DND-41 (cell line): ENCODE data around the gene GNG13.

Experiments
- ATAC-seq: fragments of 200-7000 bp; cut with Tn5 transposase; 3 replicates; pipeline ENCODE4 v1.9.1; 2021; ENCODE audit warnings: low read depth; ENCODE audit not compliant: insufficient read depth
- DNase-seq: peaks from one replicate; pipeline ENCODE4 v3.0.0-alpha.2; 2020
- H2AFZ ChIP-seq: 2 replicates; pipeline ENCODE4 v1.6.0; 2012; ENCODE audit warnings: low read depth, low read length
- H3K27ac ChIP-seq: 2 replicates; pipeline ENCODE4 v1.5.1; 2012; ENCODE audit warnings: low read length, inconsistent platforms
- H3K27me3 ChIP-seq: fragments of 200-600 bp; sonication (generic); 2 replicates; pipeline ENCODE4 v1.6.0; 2012; ENCODE audit warnings: low read length, mild to moderate bottlenecking, inconsistent platforms; ENCODE audit not compliant: insufficient read depth, poor library complexity
- H3K36me3 ChIP-seq: 2 replicates; pipeline ENCODE4 v1.5.1; 2012; ENCODE audit warnings: low read length, inconsistent platforms; ENCODE audit not compliant: insufficient read depth
- H3K4me1 ChIP-seq: 2 replicates; pipeline ENCODE4 v1.5.1; 2012; ENCODE audit warnings: mild to moderate bottlenecking, low read length; ENCODE audit not compliant: insufficient read depth
- H3K4me2 ChIP-seq: 2 replicates; pipeline ENCODE4 v1.6.0; 2012; ENCODE audit warnings: mild to moderate bottlenecking, moderate library complexity, low read length, inconsistent platforms; ENCODE audit not compliant: insufficient read depth
- H3K4me3 ChIP-seq, 2 experiments: fragments of 200-600 bp in 1 of 2; shearing (Covaris generic) in 1 of 2; 2 replicates each; pipeline ENCODE4 v1.5.1; 2012 to 2016; ENCODE audit warnings: inconsistent platforms in 2 of 2, low read length in 2 of 2, mild to moderate bottlenecking in 2 of 2, low read depth in 1 of 2, moderate library complexity in 1 of 2
- H3K79me2 ChIP-seq: 2 replicates; pipeline ENCODE4 v1.6.0; 2012; ENCODE audit warnings: low read length, inconsistent platforms; ENCODE audit not compliant: insufficient read depth
- H3K9ac ChIP-seq: 2 replicates; pipeline ENCODE4 v1.6.0; 2012; ENCODE audit warnings: low read depth, mild to moderate bottlenecking, inconsistent platforms, low read length, moderate library complexity
- H3K9me3 ChIP-seq: 2 replicates; pipeline ENCODE4 v1.5.1; 2012; ENCODE audit warnings: low read length, moderate library complexity, mild to moderate bottlenecking, inconsistent platforms; ENCODE audit not compliant: insufficient read depth, severe bottlenecking
- H4K20me1 ChIP-seq: 2 replicates; pipeline ENCODE4 v1.6.0; 2012; ENCODE audit warnings: low read length; ENCODE audit not compliant: insufficient read depth
- CTCF ChIP-seq: IDR thresholded peaks from 2 replicates; pipeline ENCODE4 v1.5.1; 2012; ENCODE audit warnings: borderline replicate concordance, low read length, moderate library complexity, mild to moderate bottlenecking; ENCODE audit not compliant: poor library complexity, severe bottlenecking; ENCODE audit errors: extremely low read depth
- EZH2 ChIP-seq: IDR thresholded peaks from 3 replicates; pipeline ENCODE4 v1.6.1; 2012; ENCODE audit warnings: borderline replicate concordance, low read depth, mild to moderate bottlenecking, moderate library complexity, low read length, inconsistent platforms; ENCODE audit not compliant: severe bottlenecking

GNG13 gene

GRCh38 chr16:769934-770333 is 30.6 kb downstream of the GNG13 start:
- H3K4me3 ChIP-seq: no peak overlapping the region
- no peaks in the 10 kb centered on the region; the same call in none of the 2 replicates for H4K20me1 ChIP-seq
- H3K79me2 ChIP-seq: no peaks in the 10 kb centered on the region
- DNase-seq: no peak
- H3K9me3 ChIP-seq: no peaks in the 10 kb centered on the region
- TF ChIP-seq CTCF: no peak
- TF ChIP-seq EZH2: no peak
- ATAC-seq: no peak
- H2AFZ ChIP-seq: no peak overlapping the region
- no peak overlapping the region for H3K4me2 ChIP-seq
- H3K36me3 ChIP-seq: no peaks in the 10 kb centered on the region
- H3K9ac ChIP-seq: no peak overlapping the region
- H3K27ac ChIP-seq: no peak overlapping the region
- no peaks in the 10 kb centered on the region for H3K27me3 ChIP-seq
- no peaks in the 10 kb centered on the region for H3K4me1 ChIP-seq

GRCh38 chr16:769184-769784 is 31.2 kb downstream of the GNG13 start:
- H3K4me2 ChIP-seq: no peak overlapping the region
- no peaks in the 10 kb centered on the region for H3K79me2 ChIP-seq
- no peaks in the 10 kb centered on the region; the same call in none of the 2 replicates for H4K20me1 ChIP-seq
- ATAC-seq (no peak), DNase-seq (no peak)
- no peak overlapping the region for H3K4me3 ChIP-seq
- TF ChIP-seq CTCF (no peak), EZH2 (no peak)
- H3K9me3 ChIP-seq: no peaks in the 10 kb centered on the region
- no peak overlapping the region for H3K27ac ChIP-seq
- H3K9ac ChIP-seq: no peak overlapping the region
- no peak overlapping the region for H2AFZ ChIP-seq
- H3K36me3 ChIP-seq: no peaks in the 10 kb centered on the region
- no peaks in the 10 kb centered on the region for H3K27me3 ChIP-seq
- no peaks in the 10 kb centered on the region for H3K4me1 ChIP-seq

- no peak overlapping the region for H2AFZ ChIP-seq
- H3K27ac ChIP-seq: no peak overlapping the region
- no peaks in the 10 kb centered on the region for H3K79me2 ChIP-seq
- DNase-seq (no peak), ATAC-seq (no peak)
- H3K4me1 ChIP-seq: no peaks in the 10 kb centered on the region
- TF ChIP-seq CTCF (no peak), EZH2 (no peak)
- H3K27me3 ChIP-seq: no peaks in the 10 kb centered on the region
- no peaks in the 10 kb centered on the region; the same call in none of the 2 replicates for H4K20me1 ChIP-seq
- H3K9ac ChIP-seq: no peak overlapping the region
- no peak overlapping the region for H3K4me3 ChIP-seq
- H3K9me3 ChIP-seq: no peaks in the 10 kb centered on the region
- H3K4me2 ChIP-seq: no peak overlapping the region
- no peaks in the 10 kb centered on the region for H3K36me3 ChIP-seq
Measured at GRCh38 chr16:768428-768827, 32.1 kb downstream of the GNG13 start.
